Caco-2 (cell line): ENCODE results near the gene SUSD5. TPM values are rescaled to one million over a fixed set of nuclear protein-coding genes. Genes with fewer than 3 reads are reported as not detected.

Experiments used
- BruUV-seq: library from RNA; stranded (reverse); fragments of 400-500 nt; replicated peaks from 2 replicates; lab custom pipeline; 2021; lab: Mats Ljungman, UMichigan
- CTCF ChIA-PET: fragments of 300-600 bp; sonication (Branson Sonifier 250); formaldehyde crosslinking; loops from one replicate; lab custom pipeline; 2022; ENCODE audit warnings: antibody characterized with exemption; lab: Charles Lee
- POLR2A ChIA-PET: fragments of 300-600 bp; sonication (Branson Sonifier 250); formaldehyde crosslinking; loops from one replicate; lab custom pipeline; 2022; ENCODE audit warnings: antibody characterized with exemption; lab: Charles Lee
- DNase-seq, 2 experiments: peaks; one replicate each; pipeline versions ENCODE4 v3.0.0 to v3.0.0-alpha.2; 2020 to 2022
- H3K27me3 ChIP-seq: replicated peaks from 2 replicates; pipeline ENCODE4 v1.6.0; 2011; ENCODE audit warnings: low read length; ENCODE audit not compliant: control insufficient read depth, insufficient read depth
- H3K36me3 ChIP-seq: 2 replicates; pipeline ENCODE4 v1.5.1; 2011; ENCODE audit warnings: low read length; ENCODE audit not compliant: control insufficient read depth, insufficient read depth
- H3K4me1 ChIP-seq: fragments of 250-450 bp; sonication (Bioruptor Pico); 2 replicates; pipeline ENCODE4 v1.5.1; 2020; ENCODE audit warnings: mild to moderate bottlenecking
- H3K4me3 ChIP-seq: 2 replicates; pipeline ENCODE4 v1.5.1; 2011; ENCODE audit warnings: low read depth, mild to moderate bottlenecking, control low read depth, low read length
- H3K9me3 ChIP-seq: fragments of 250-450 bp; sonication (Bioruptor Pico); 2 replicates; pipeline ENCODE4 v1.5.1; 2020; ENCODE audit warnings: mild to moderate bottlenecking, moderate library complexity
- H3K27ac Mint-ChIP-seq: one replicate; pipeline ENCODE4 v1.8.0; 2022; ENCODE audit warnings: mixed read lengths; ENCODE audit not compliant: unreplicated experiment
- H3K27me3 Mint-ChIP-seq: one replicate; pipeline ENCODE4 v1.8.0; 2022; ENCODE audit warnings: mixed read lengths; ENCODE audit not compliant: insufficient read depth, unreplicated experiment
- H3K36me3 Mint-ChIP-seq: one replicate; pipeline ENCODE4 v1.8.0; 2022; ENCODE audit warnings: mild to moderate bottlenecking, mixed read lengths; ENCODE audit not compliant: insufficient read depth, unreplicated experiment
- H3K4me1 Mint-ChIP-seq: one replicate; pipeline ENCODE4 v1.8.0; 2022; ENCODE audit warnings: low read depth, mixed read lengths; ENCODE audit not compliant: unreplicated experiment
- H3K4me3 Mint-ChIP-seq: one replicate; pipeline ENCODE4 v1.8.0; 2022; ENCODE audit warnings: mild to moderate bottlenecking, moderate library complexity, mixed read lengths; ENCODE audit not compliant: unreplicated experiment
- H3K9me3 Mint-ChIP-seq: one replicate; pipeline ENCODE4 v1.8.0; 2022; ENCODE audit warnings: mixed read lengths; ENCODE audit not compliant: unreplicated experiment
- CTCF ChIP-seq, 2 experiments: fragments of 200-600 bp in 1 of 2; IDR thresholded peaks; 1 replicate in 1 of 2; 2 replicates in 1 of 2; pipeline versions ENCODE4 v1.5.1 to v1.8.0; 2011 to 2022; ENCODE audit warnings: antibody characterized with exemption in 1 of 2, control low read depth in 1 of 2, inconsistent platforms in 1 of 2, low read depth in 1 of 2, low read length in 1 of 2, mild to moderate bottlenecking in 1 of 2, moderate library complexity in 1 of 2; ENCODE audit not compliant: insufficient read depth in 1 of 2, severe bottlenecking in 1 of 2, unreplicated experiment in 1 of 2
- intact Hi-C: fragments of 100-400 bp; cut with micrococcal nuclease; formaldehyde crosslinking; loops from one replicate; pipeline ENCODE4 v1.10.0; 2022; ENCODE audit not compliant: unreplicated experiment
- total RNA-seq: library from RNA; stranded (reverse); gene quantifications from 2 replicates; pipeline ENCODE4 v1.2.3, GENCODE V29; 2022

SUSD5 gene
- total RNA-seq, 1 experiment from 2014 or later = not detected

- POLR2A ChIA-PET = no interaction called here
- H3K4me1 Mint-ChIP-seq = no peaks in the 10 kb centered on the region
These were observed 20.3 kb upstream of the SUSD5 start for GRCh38 chr3:33238923-33239322.

GRCh38 chr3:33237439-33237838 lies 18.8 kb upstream of the SUSD5 start:
- Histone ChIP-seq H3K36me3 (no peaks in the 10 kb centered on the region), H3K27me3 (no peaks in the 10 kb centered on the region; the same call in 1 of the 2 replicates), H3K9me3 (no peaks in the 10 kb centered on the region), H3K4me1 (no peaks in the 10 kb centered on the region), H3K4me3 (no peak overlapping the region)
- no peaks in the 10 kb centered on the region for H3K4me1 Mint-ChIP-seq
- POLR2A ChIA-PET = no interaction called here
- H3K27me3 Mint-ChIP-seq = peaks cover 3% of the 10 kb centered on the region
- H3K36me3 Mint-ChIP-seq = no peaks in the 10 kb centered on the region
- no TSS peak for BruUV-seq
- intact Hi-C loops = no loop called here
- H3K4me3 Mint-ChIP-seq = no peak overlapping the region
- no peak overlapping the region for H3K27ac Mint-ChIP-seq
- no peaks in the 10 kb centered on the region for H3K9me3 Mint-ChIP-seq
- no peak for DNase-seq
- CTCF ChIA-PET = no interaction called here
- no peak for TF ChIP-seq CTCF (IDR thresholded peaks at IDR 0.05; ENCODE audit: insufficient read depth in 1 of 2, low read depth in 1 of 2, low read length in 1 of 2, severe bottlenecking in 1 of 2, unreplicated experiment in 1 of 2)

More at GRCh38 chr3:33238923-33239322, 20.3 kb upstream of the SUSD5 start:
- Mint-ChIP-seq H3K4me3 (no peak overlapping the region), H3K27ac (no peak overlapping the region), H3K9me3 (no peaks in the 10 kb centered on the region), H3K27me3 (peaks cover 3% of the 10 kb centered on the region), H3K36me3 (no peaks in the 10 kb centered on the region)
- no TSS peak for BruUV-seq
- Histone ChIP-seq H3K4me3 (no peak overlapping the region), H3K9me3 (no peaks in the 10 kb centered on the region), H3K27me3 (no peaks in the 10 kb centered on the region; the same call in 1 of the 2 replicates), H3K4me1 (no peaks in the 10 kb centered on the region), H3K36me3 (no peaks in the 10 kb centered on the region)
- no peak for DNase-seq
- intact Hi-C loops = no loop called here
- no peak for TF ChIP-seq CTCF (IDR thresholded peaks at IDR 0.05; ENCODE audit: insufficient read depth in 1 of 2, low read depth in 1 of 2, low read length in 1 of 2, severe bottlenecking in 1 of 2, unreplicated experiment in 1 of 2)
- CTCF ChIA-PET = no interaction called here

- no peak overlapping the region for H3K4me3 ChIP-seq
- Mint-ChIP-seq H3K4me3 (no peak overlapping the region), H3K4me1 (no peaks in the 10 kb centered on the region), H3K36me3 (no peaks in the 10 kb centered on the region), H3K9me3 (no peaks in the 10 kb centered on the region), H3K27me3 (peaks cover 3% of the 10 kb centered on the region), H3K27ac (no peak overlapping the region)
- ChIA-PET POLR2A (no interaction called here), CTCF (no interaction called here)
- no peaks in the 10 kb centered on the region for H3K4me1 ChIP-seq
- DNase-seq = no peak
- H3K27me3 ChIP-seq = no peaks in the 10 kb centered on the region; the same call in 1 of the 2 replicates
- no peaks in the 10 kb centered on the region for H3K9me3 ChIP-seq
- TF ChIP-seq CTCF (IDR thresholded peaks at IDR 0.05; ENCODE audit: insufficient read depth in 1 of 2, low read depth in 1 of 2, low read length in 1 of 2, severe bottlenecking in 1 of 2, unreplicated experiment in 1 of 2) = no peak
- BruUV-seq = no TSS peak
- no peaks in the 10 kb centered on the region for H3K36me3 ChIP-seq
- intact Hi-C loops = no loop called here
These were observed 17.4 kb upstream of the SUSD5 start for GRCh38 chr3:33236005-33236404.
